ENCODE results near the gene NRTN. TPM values are rescaled to one million over a fixed set of nuclear protein-coding genes. Genes with fewer than 3 reads are reported as not detected.

Gene NRTN
- total RNA-seq, 1 experiment from 2014 or later = 4.6 TPM

DNA sequence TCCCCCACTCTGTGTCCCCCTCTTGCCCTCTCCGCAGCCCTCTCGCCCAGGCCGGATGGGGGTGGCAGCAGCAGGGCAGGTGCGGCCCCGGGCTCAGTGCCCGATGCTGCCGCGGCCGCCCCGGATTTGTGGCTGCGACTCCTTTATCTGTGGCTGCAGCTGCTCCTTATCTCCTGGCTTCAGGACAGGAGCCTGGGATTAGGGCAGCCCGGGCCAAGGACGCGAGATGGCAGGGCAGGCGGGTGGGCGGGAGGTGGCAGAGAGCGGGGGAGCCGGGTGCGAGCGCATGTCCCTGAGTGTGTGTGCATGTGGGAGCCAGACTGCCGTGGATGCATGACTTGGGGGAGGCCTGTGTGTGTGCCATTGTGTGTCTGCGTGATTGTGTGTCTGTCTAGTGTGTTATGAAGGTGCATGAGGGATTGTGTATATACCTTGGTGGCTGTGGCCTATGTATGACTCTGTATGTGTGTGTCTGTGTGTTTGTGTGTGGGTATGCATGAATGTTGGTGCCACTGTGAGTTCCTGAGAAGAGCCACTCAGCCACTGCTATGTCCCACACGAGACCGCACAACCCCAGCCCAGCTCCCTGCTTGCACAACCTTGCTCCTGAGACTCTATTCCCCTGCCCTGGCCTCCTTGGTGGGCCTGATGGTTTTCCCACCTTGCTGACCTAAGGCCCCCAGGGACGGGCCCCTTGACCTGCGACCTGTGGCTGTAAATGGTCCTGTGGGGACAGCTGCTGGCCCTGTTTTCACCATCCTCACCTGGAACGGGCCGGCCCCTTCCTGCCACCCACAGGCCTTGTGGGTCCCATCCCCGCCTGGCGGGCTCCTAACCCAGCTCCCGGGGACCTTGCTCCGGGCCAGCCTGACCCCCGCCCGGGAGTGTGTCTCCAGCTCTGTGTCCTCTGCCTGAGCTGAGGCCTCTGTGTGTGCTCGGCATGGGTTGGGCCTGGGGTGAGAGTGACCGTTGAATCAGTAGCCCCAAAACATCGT is 5.3 kb upstream of the NRTN start:
- H3K9me3 Mint-ChIP-seq = peaks cover 0 to 4% of the 10 kb centered on the region in 2 experiments; a peak in 3 of 5 replicates

More for the DNA sequence above, 5.3 kb upstream of the NRTN start:
- no peak overlapping the region for H3K4ac ChIP-seq (ENCODE audit: low read depth, low read length)
- H3K27me3 ChIP-seq (ENCODE audit: insufficient read depth, low read length) = no peaks in the 10 kb centered on the region
- no peak overlapping the region for H3K4me2 ChIP-seq (ENCODE audit: insufficient read depth, insufficient read length, low read length)
- H3K14ac ChIP-seq (ENCODE audit: insufficient read depth, low read length) = no peak overlapping the region
- Mint-ChIP-seq H3K4me3 (no peak overlapping the region), H3K27ac (no peak overlapping the region), H3K27me3 (ENCODE audit: low read depth) (peaks cover 44% of the 10 kb centered on the region), H3K36me3 (ENCODE audit: insufficient read depth in 1 of 3, low read depth in 3 of 3) (peaks cover 0 to 4% (median 0%) of the 10 kb centered on the region in 3 experiments; a peak in 2 of 7 replicates), H3K4me1 (peaks cover 6 to 17% of the 10 kb centered on the region in 2 experiments)
- H3K23ac ChIP-seq (ENCODE audit: insufficient read length, low read depth, low read length) = no peak overlapping the region
- H2AFZ ChIP-seq (ENCODE audit: low read length) = no peak overlapping the region
- no peak overlapping the region for H4K5ac ChIP-seq (ENCODE audit: insufficient read length, low read depth, low read length)
- no peak overlapping the region for H3K9ac ChIP-seq (ENCODE audit: extremely low read depth, insufficient read length, low read length)
- no peak overlapping the region for H3K18ac ChIP-seq (ENCODE audit: insufficient read length, low read depth, low read length)
- H2BK12ac ChIP-seq (ENCODE audit: insufficient read length, low read depth, low read length) = no peak overlapping the region
- H2BK5ac ChIP-seq (ENCODE audit: insufficient read length, low read length) = no peak overlapping the region
- no peak overlapping the region for H2BK15ac ChIP-seq (ENCODE audit: low read depth, low read length)
- no peak overlapping the region for H2BK20ac ChIP-seq (ENCODE audit: low read depth, low read length, poor library complexity, severe bottlenecking)
- no peaks in the 10 kb centered on the region for H4K20me1 ChIP-seq (ENCODE audit: control insufficient read depth, insufficient read depth, insufficient read length)
- no peak overlapping the region for H3K56ac ChIP-seq (ENCODE audit: insufficient read length, low read depth, low read length)
- no peaks in the 10 kb centered on the region for H3K9me3 ChIP-seq (ENCODE audit: control insufficient read depth, low read depth, low read length)
- H4K8ac ChIP-seq (replicated peaks; ENCODE audit: insufficient read length, low read depth, low read length) = no peak overlapping the region
- WGBS (ENCODE audit: extremely low coverage, insufficient read length, low lambda C conversion rate) = no CpG with 5 or more reads among the region's 37 CpGs
- no peak overlapping the region for H3T11ph ChIP-seq (ENCODE audit: low read length)
- H3K4me1 ChIP-seq (ENCODE audit: insufficient read depth, low read length) = no peaks in the 10 kb centered on the region
- no peaks in the 10 kb centered on the region for H3K79me2 ChIP-seq (ENCODE audit: insufficient read depth, low read length)
- H4K91ac ChIP-seq (ENCODE audit: insufficient read length, low read depth, low read length) = no peak overlapping the region
- H3K23me2 ChIP-seq (ENCODE audit: insufficient read length, low read depth, low read length, poor library complexity, severe bottlenecking) = peaks cover 5% of the 10 kb centered on the region
- TF ChIP-seq, protein P1, sequence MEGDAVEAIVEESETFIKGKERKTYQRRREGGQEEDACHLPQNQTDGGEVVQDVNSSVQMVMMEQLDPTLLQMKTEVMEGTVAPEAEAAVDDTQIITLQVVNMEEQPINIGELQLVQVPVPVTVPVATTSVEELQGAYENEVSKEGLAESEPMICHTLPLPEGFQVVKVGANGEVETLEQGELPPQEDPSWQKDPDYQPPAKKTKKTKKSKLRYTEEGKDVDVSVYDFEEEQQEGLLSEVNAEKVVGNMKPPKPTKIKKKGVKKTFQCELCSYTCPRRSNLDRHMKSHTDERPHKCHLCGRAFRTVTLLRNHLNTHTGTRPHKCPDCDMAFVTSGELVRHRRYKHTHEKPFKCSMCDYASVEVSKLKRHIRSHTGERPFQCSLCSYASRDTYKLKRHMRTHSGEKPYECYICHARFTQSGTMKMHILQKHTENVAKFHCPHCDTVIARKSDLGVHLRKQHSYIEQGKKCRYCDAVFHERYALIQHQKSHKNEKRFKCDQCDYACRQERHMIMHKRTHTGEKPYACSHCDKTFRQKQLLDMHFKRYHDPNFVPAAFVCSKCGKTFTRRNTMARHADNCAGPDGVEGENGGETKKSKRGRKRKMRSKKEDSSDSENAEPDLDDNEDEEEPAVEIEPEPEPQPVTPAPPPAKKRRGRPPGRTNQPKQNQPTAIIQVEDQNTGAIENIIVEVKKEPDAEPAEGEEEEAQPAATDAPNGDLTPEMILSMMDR (conservative IDR thresholded peaks at IDR 0.05) = no peak
- H2BK120ac ChIP-seq (ENCODE audit: low read depth, low read length, poor library complexity, severe bottlenecking) = no peak overlapping the region
- no peak overlapping the region for H3K27ac ChIP-seq (ENCODE audit: insufficient read length, low read depth, low read length)
- H2AK5ac ChIP-seq (ENCODE audit: insufficient read length, low read length) = no peak overlapping the region
- DNase-seq = no peak
- no peaks in the 10 kb centered on the region for H3K79me1 ChIP-seq (ENCODE audit: insufficient read depth, low read depth, low read length, poor library complexity, severe bottlenecking)

All from H9 (cell line).